HG03108 (cell line): ENCODE results near the gene VWF.
"Not testable (repeated sequence)": the region's sequence is repeated elsewhere in the genome, so short reads cannot be mapped to it uniquely, and the experiment has no call there.

ENCODE experiments used
- ATAC-seq: cut with Tn5 transposase; IDR thresholded peaks from one replicate; pipeline ENCODE4 v1.9.1; 2021; ENCODE audit warnings: moderate library complexity; ENCODE audit not compliant: unreplicated experiment

Gene VWF

DNA sequence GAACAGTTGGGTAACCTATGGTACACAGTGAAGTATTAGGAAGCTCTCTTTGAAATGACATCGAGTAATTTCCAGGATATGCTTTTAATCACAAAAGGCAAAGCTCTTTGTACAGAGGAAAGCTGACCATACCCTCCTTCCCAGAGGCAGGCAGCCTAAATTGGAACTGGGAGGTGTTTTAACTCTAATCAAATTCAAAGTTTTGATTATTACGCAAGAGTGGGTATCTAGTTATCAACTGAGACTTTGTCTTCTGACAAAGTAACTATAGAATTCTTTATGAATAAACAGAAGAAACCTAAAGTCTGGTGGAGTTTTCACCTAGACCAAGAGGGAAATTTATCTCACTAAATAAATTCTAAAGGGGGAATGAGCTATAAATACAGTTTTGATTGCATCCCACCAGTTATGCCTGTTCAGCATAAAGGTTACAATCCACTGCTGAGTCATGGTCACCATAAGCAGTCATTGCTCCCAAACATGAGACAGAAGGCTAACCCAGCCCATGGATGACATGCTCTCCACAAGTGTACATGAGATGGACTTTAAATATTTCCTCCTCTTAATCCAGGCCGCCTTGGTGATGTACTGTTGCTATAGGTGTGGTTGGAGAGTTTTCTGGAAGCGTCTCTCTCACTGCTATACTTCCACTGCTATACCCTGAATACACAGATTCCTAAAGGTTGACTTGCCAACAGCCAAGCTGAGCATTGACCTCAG, 113.7 kb downstream of the VWF start:
- not testable (repeated sequence) for ATAC-seq

DNA sequence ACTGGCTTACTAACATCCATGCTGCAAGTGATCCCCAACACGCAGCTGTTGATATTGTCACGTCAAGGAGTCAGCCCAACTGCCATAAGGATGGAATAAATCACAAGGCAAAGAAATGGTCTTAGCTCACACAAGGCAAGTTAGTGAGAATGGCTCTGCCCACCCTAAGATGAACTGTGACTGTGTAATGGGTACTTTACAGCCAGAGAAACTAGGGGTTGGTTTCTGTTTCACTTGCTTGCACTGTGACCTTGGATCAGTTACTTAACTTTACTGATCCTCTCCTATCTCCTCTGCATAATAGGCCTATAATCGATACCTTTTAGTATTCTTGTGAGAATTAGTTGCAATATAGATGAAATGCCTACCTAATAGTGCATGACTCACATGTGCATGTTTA, 127.2 kb downstream of the VWF start:
- no peak for ATAC-seq

DNA sequence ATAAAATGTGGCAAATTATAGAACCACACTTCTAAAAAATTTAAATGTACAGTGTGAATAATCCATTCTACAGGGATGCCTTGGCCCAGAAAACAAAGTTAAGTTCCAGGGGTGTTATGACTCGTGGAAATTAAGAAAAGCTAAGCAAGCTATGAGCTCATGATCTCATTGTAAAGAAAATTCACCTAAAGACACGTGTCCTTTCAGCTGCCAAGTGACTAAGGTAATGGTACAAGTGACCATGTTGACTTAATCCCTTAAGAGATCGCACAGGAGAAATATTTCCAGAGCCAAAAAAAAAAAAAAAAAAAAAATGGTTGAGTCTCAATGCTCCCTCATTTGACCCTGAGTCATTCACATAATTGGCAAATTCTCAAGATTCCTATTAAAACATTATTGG, 128.0 kb downstream of the VWF start:
- no peak for ATAC-seq

DNA sequence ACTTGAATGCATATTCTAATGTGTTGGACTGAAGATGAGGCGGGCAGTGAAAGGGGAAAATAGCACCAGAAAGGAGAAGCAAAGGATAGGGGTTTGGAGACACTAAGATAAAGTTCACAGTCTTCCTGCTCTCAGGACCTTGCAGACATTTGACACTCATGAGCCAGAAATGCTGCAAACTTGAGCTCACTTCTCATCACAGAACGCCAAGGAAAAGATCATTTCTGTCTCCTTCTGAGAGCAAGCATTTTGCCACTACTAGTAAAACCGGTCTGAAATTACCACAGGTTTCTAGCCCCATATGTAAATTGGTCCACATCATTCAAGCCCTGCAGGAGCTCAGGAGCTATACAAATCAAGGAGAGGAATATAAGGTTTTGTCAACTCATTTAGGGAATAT, 134.8 kb downstream of the VWF start:
- ATAC-seq: no peak

DNA sequence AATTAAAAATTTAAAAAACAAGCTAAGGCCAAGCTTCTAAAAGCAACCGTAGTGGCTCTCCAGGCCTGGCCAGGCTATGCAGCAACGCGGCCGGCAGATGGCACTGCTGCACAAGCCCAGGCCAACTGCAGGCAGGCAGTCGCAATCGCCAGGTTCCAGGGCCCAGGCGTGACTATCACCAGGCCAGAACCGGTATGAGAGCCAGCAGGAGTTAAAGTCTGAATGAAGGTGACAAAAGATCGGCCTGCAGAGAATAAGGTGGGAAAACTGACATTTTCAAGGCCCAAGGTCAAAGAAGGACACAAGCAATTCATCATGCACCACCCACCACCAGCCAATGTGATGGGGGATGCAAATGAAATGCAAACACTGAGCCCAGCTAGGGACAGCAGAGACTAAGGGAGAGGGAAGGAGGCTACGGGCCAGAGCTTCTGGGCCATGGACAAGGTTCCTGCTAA, 135.8 kb downstream of the VWF start:
- no peak for ATAC-seq

DNA sequence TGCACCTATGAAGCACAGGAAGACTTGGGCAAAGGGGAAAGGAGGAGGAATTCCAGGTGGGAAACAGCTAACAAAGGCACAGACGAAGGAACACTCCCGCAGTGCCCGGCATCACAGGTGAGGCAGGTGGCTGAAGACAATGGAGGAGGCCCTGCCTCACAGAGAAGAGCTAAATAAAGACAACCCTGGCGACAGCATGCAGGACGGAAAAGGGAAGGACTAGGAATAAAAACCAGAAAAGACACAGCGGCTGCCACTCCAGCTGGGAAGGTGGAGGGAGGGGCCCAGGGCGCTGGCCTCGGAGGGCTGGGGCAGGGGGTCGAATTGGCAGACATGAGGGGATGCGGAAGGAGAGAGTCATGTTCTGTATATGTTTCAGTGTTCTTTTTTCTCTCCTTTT, 136.4 kb downstream of the VWF start:
- no peak for ATAC-seq

DNA sequence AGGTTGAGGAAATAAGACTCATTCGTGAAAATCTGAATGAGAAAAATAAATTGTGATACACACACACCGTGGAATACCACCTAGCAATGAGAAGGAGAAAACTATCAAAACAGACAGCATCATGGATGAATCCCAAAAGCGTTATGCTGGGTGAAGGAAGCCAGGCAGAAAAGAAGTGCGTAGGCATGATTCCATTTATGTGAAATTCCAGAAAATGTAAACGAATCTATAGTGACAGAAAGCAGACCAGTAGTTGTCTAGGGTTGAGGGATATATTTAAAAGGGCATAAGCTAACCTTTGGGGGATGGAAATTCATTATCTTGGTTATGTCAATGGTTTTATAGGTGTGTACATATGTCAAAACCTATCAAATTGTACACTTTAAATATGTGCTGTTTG, 136.9 kb downstream of the VWF start:
- no peak for ATAC-seq

DNA sequence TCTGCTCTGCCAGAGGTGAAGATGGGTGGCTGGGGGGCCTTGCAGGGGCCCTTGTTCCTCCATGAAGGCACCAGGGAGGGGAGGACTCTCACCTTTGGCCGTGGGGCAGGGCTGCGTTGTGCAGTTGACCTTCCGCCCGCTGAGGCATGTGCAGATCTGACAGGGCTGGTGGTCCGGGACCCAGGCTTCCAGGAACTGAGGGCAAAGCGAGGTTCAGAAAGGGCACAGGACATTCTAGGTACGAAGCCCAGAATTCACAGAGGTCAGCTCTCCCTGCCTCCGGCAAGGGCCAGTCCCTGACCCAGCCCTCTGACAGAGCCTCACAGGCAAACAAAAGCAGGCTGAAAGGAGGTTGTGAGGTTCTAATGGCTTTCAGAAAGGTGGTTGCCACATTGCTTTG, 139.0 kb downstream of the VWF start:
- ATAC-seq: no peak

DNA sequence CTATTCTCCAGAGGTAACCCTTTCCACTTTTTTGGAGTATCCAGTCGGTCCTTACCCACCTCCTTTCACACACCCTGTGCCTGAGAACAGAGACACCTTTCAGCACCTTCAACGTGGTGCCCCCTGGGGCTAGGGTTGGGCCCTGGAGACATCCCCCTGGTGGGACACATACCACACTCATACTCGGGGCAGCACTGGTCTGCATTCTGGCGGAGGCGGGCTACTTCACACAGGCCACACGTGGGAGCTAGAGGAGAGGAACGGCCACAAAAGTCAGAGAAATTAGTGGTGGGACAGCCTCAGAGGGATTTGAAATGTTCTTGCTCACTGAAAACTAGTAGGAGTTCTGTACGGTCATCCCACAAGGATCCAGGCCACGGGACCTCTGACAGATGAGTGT, 139.6 kb downstream of the VWF start:
- ATAC-seq: no peak

DNA sequence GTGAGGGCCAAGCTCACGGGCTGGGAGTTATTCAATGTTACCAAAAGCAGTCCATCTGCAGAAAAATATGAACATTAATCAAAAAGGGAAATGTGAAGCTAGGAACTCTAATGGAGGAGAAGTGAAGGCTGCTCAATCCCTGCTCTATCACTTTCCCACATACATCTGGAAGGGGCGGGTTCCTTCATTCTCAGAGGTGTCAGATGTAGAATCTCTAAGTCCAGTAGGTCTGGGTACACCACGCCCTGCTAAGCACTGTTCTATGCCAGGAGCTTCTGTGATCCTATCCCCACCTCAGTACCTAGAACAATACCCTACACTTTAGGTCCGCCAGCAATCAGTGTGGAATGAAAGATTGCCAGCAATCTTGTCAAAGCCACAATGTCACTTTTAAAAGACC, 142.4 kb downstream of the VWF start:
- no peak for ATAC-seq

DNA sequence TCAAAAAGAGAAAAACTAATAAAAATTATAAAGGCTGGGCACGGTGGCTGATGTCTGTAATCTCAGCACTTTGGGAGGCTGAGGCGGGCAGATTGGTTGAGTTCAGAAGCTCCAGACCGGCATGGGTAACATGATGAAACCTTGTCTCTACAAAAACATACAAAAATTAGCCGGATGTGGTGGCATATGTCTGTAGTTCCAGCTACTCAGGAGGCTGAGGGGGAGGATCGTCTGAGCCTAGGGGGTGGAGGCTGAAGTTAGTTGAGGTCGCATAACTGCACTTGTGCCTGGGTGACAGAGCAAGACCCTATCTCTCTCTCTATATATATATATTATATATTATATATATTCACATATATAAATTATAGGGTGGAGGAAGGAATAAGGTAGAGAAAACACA, 146.9 kb downstream of the VWF start:
- ATAC-seq: no peak

DNA sequence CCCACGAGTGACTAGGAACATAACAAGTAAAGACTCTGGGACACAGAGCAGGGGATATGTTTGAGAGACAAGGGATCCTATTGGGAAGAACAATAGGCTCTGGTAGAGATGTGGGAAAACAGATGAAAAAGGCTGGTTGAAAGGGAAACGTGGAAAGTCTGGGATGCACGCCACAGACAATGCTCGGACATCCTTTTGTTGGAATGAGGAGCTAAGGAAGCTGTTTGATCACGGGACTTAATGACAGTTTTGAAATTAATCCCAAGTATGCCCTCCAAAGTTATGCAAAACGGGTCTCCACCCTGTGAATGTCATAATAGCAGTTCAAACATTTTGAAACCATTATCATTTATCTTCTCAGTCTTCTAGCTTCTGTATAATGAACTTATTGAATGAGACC, 147.8 kb downstream of the VWF start:
- no peak for ATAC-seq

DNA sequence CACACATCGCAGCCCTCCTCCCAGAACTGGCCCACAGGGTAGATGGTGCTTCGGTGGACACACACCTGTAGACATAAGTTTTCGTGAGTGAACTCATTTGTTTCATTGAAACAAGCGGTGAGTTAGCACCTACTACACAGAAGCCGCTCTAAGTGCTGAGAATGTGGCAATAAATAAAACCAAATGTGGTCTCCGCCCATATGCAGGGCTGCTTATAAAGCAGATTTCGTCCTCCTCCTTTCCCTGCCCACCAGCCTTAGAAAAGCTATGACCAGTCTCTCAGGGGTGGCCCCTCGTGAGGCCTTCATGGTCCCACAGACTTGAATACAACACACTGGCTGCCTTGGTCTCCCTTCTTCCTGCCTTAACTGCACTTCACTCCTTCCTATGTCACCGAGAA, 148.3 kb downstream of the VWF start:
- no peak for ATAC-seq

DNA sequence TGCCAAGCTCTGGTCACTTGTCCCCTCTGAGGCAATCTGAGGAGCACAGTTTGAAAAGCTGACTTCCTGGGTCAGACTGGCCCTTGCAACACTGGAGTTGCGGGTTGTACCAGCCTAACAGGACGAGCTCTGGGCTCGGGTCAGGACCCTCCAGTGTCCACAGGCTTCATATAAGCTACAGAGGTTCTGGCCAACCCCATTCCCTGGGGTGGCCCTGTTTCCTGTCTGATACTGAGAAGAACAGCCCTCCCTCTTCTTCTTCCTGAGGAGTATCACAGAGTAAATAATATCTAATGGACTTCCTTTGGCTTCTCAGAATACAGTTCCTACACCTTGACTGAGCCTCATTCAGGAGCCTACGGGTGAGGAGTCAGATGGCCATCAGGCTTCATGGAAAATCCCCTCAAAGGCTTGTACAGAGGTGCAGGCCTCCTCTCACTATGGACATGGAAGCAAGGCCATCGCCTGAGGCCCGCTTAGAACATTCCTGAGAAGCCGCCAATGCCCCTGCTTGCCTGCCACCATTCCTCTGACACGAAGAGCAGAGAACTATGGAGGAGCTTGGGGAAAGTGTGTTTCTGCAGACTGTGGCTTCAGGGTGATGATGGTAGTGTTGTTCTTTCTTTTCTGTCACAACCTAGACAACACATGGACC, 150.9 kb downstream of the VWF start:
- ATAC-seq: no peak

DNA sequence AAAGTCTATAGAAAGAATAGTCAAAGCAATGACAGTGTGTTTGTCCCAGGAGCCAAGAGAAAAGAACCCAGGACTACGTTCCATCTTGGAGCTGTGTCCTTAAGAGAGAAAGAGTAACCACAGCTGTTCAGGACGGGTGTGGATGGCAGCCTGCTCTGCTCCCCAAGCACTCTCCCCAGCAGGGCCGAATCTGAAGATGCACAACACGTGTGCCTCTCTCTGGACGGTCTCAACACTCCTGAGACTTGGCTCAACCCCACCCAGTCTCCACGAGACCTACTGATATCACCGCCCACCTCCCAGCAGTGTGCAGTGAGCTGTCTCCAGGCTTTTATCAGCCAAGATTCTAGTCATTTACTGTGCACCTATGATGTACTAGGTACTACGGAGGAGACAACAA, 152.1 kb downstream of the VWF start:
- no peak for ATAC-seq

DNA sequence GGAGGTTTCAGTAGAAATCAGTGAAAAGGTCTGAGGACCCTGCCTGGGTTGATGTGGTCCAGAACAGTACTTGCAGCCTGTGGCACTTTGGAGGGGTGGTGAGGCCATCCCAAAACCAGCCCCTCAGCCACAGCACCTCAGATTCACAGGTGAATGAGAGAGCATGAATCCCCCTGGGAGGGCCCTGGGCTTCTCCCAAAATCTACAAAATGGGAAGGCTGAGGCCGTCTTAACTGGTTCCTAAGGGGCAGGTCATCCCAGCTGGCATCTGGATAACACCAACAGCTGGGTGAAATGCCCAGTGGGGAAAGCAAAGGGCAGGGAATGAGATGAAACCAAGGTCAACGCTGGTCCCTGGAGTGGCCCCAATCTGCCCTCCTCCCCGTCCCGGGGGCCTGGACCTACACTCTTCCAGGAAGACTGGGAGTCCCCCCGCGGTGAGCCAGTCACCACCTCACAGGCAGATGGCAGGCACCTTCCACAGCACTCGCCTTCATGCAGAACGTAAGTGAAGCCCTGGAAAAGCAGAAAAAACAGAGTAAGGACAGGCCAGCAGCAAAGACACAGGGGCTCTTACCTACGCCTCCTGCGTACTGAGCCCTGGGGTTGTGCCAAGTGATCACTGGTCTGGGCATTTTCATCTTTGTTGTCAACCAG, 153.1 kb downstream of the VWF start:
- no peak for ATAC-seq

DNA sequence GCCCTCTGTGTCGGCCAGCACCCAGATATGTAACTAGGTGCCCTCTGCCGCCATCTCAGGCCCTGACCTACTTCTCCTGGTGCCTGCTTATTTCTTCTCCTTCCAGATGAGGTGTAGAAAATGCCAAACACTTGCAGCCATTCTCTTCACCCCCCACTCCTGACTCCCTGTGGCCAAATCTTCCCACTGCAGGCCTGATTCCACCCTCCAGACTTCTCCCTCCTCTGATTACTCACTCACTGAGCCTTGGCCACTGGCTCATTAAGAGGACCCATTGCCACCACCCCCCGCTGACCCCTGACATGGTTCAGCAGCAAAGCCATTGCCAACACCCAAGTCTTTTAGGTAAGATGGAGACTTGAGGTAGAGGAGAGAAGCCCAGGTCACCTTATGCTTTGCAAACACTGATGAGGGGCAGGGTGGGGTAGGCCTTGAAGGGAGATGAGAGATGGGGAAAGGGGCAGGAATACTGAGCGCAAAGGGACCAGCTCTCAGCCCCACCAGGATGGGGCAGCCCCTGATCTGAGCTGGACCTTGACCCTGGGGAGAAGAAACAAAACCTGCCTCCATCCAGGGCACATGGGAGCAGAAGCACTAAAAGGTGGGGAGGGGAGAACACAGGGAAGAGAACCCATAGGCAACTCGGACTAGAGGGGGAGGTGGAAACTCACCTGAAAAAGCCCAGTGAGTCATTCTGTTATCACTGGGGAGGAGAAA, 154.3 kb downstream of the VWF start:
- ATAC-seq: no peak

DNA sequence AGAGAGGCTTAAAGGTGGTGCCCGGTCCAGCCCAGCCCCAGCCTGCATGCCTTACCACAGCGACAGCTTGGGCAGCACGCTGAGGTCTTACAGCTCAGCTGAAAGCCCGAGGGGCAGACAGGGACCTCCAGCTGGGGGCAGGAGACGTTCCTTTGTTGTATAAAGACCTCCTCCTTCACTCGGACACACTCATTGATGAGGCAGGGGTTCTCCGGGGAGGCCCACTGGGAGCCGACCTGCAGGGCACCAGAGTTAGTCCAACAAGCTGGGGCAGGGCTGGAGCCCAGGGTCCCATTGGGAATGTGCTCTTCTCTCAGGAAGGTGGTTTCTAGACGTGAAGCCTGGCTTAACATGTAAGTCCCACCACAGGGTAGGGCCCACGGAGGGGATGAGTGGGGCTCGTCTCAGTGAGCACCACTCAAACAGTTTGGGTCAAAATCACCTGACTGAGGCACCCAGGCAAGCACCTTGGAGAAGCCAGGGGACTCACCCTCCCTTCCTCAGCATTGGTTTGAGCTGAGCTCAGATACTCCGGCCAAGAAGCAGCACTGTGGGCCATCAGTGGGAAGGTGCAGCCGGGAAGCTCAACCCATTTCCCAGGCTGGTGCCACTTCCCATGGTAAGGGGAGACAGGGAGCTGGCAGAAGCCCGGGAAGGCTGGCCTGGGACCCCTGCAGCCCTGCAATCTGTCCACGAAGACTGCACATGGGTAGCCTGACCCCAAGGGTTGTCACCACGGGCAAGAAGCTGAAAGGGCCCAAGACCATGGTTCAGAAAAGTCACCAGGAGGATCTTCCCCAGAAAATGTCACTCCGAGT, 155.1 kb downstream of the VWF start:
- ATAC-seq: no peak

DNA sequence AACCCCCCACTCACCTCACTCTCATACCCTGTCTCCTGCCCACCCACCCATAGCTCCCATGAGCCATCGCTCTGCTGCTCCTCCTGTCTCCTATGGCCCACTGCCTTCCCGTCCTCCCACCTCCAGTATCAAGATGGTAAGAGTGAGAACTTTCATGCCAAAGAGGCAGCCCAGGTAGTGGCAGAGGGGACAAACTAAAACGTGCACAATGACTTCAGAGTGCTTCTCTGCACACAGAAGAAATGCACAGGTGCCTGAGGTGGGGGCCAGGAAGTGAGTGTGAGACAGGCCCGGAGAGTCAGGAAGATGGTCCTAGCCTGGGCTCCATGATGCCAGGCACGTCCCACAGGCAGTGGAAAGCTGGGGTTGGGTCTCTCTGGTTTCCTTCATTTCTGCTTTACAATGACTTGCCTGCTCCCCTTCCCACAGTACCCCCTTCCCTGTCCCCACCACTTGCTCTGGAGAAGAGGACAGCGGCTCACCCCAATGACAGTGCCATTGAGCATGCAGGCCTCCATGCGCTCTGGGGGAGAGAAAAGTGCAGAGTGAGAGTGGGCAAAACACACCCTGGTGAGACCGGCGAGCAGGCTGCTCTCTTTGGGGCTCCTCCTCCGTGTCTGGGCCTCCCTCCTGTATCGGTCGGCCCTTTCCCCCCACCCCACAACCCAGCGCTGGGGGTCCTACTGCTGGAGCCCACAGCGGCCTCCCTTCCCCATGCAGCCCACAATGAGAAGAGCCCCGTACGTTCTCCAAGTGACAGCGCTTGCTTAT, 156.6 kb downstream of the VWF start:
- no peak for ATAC-seq

DNA sequence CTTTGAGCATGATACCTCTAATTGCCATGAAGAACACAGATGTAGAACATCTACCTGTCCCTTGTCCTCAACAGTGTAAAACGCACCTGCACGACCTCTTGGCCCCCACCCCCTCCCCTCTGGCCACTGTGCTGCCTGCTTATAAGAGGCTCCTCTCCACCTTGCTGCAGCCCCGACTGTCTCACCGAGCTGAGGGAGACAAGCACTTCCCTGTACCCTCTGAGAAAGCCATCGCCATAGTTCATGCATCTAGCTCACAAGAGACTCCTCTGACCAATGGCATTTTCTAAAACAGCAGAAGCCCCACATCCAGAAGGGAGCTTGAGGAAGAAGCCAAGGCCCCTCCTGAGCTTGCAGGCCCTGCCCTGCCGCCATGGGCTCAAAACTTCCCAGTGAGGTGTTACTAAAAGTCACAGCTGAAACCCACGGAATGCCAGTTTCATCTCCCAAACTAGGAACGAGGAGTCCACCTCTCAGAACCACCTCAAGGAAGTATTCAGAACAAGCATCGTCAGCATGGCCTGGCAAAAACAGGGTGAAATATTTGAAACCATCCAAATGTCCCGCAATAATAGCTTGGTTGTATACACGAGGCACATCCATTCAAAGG, 157.9 kb downstream of the VWF start:
- no peak for ATAC-seq
